Measurements from ENCODE around the gene SNX11.

Gene SNX11

DNA sequence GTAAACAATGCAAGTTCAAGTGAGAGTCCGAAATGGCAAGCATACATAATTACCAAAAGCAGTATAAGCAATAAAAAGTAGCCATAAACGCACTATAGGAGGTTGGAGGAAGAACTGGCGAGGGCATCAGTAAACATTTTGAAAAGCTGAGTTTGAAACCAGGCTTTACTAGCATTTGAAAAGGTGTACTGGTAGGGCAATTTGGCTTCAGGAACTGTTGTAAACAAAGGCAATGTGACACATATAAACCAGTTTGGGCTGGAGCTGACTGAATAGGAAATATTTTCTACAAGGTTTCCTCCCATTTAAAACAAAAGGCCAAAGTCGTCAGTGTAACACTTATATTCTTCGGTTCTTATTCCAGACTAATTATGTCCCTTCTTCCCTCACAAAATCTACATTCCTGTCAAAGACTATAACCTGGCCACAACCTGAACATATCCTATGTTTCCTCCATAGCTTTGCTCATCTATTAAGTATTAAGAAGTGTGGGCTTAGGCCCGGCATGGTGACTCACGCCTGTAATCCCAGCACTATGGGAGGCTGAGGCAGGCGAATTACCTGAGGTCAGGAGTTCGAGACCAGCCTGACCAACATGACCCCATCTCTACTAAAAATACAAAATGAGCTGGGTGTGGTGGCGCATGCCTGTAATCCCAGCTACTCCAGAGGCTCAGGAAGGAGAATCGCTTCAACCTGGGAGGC is 14.1 kb upstream of the SNX11 start:
- DNase-seq (ENCODE audit: low read depth), result no peak
- TF ChIP-seq POLR2A (IDR thresholded peaks at IDR 0.05; ENCODE audit: extremely low read depth, insufficient read length), result no peak
- TF ChIP-seq, protein P1, sequence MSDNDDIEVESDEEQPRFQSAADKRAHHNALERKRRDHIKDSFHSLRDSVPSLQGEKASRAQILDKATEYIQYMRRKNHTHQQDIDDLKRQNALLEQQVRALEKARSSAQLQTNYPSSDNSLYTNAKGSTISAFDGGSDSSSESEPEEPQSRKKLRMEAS (IDR thresholded peaks at IDR 0.05; ENCODE audit: low read depth, low read length), result no peak
- no peak for TF ChIP-seq MYC (IDR thresholded peaks at IDR 0.05; ENCODE audit: low read depth, low read length)
- TF ChIP-seq, protein P2, sequence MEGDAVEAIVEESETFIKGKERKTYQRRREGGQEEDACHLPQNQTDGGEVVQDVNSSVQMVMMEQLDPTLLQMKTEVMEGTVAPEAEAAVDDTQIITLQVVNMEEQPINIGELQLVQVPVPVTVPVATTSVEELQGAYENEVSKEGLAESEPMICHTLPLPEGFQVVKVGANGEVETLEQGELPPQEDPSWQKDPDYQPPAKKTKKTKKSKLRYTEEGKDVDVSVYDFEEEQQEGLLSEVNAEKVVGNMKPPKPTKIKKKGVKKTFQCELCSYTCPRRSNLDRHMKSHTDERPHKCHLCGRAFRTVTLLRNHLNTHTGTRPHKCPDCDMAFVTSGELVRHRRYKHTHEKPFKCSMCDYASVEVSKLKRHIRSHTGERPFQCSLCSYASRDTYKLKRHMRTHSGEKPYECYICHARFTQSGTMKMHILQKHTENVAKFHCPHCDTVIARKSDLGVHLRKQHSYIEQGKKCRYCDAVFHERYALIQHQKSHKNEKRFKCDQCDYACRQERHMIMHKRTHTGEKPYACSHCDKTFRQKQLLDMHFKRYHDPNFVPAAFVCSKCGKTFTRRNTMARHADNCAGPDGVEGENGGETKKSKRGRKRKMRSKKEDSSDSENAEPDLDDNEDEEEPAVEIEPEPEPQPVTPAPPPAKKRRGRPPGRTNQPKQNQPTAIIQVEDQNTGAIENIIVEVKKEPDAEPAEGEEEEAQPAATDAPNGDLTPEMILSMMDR (IDR thresholded peaks at IDR 0.05; ENCODE audit: low read depth, low read length), result no peak
- H3K4me3 ChIP-seq (ENCODE audit: low read depth, low read length), result no peak overlapping the region

DNA sequence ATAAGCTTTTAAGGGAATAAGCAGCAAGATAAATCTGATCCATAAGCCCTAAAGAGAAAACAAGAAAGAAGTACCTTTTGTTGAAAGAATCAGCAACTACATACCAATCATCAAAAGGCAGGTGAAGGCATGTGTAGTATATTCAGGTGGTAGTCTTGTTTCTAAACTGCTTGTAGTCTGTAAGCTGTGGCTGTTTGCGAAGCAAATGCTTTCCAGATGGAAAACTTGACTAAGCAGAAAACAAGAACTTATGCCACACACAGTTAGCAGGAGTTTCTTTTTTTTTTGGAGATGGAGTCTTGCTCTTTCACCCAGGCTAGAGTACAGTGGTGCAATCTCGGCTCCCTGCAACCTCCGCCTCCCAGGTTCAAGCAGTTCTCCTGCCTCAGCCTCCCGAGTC is 12.0 kb upstream of the SNX11 start:
- TF ChIP-seq POLR2A (IDR thresholded peaks at IDR 0.05; ENCODE audit: extremely low read depth, insufficient read length) (no peak), MYC (IDR thresholded peaks at IDR 0.05; ENCODE audit: low read depth, low read length) (no peak)
- TF ChIP-seq, protein P2 (IDR thresholded peaks at IDR 0.05; ENCODE audit: low read depth, low read length), result no peak
- TF ChIP-seq, protein P1 (IDR thresholded peaks at IDR 0.05; ENCODE audit: low read depth, low read length), result no peak
- no peak overlapping the region for H3K4me3 ChIP-seq (ENCODE audit: low read depth, low read length)
- no peak for DNase-seq (ENCODE audit: low read depth)

DNA sequence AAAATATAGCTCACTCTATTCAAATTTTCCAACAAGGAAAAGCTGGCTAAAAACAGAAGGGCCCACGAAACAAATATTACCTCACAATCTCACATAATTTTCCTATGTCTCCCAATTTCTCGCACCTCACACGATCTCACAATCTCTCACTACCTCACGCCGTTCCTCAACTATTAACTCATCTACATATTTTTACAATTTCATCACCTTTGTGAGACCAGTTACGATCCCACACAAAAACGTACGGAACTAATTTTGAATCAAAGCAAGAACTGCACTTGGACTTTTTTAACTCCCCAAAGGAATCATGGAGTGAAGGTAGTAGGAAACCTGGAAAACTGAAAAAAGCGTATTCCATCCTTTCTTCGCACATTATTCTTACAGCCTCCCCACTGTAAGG is 7.4 kb upstream of the SNX11 start:
- TF ChIP-seq MYC (IDR thresholded peaks at IDR 0.05; ENCODE audit: low read depth, low read length) (no peak), POLR2A (IDR thresholded peaks at IDR 0.05; ENCODE audit: extremely low read depth, insufficient read length) (no peak)
- TF ChIP-seq, protein P2 (IDR thresholded peaks at IDR 0.05; ENCODE audit: low read depth, low read length), result no peak
- TF ChIP-seq, protein P1 (IDR thresholded peaks at IDR 0.05; ENCODE audit: low read depth, low read length), result no peak
- no peak for DNase-seq (ENCODE audit: low read depth)
- H3K4me3 ChIP-seq (ENCODE audit: low read depth, low read length), result peak overlapping the region; percentile 76

DNA sequence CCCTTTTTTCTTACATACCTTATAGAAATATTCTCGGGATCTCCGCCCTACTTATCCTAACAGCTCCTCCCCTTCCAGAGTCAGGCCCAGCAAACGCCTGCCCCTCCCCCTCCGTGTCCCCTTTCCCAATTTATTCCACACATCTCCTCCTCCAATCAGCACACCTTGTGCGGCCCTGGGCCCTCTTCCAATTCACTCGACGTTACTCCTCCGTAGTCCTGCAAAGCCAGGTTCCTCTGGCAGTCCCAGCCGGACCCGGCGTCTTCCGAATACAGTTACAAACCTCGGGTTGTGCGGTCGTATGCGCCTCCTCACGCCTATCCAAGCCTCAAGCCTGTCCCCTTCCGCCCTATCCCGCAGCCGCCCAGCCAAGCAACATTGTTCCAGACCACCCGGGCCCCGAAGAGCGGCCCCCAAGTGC is 7.0 kb upstream of the SNX11 start:
- no peak for DNase-seq (ENCODE audit: low read depth)
- TF ChIP-seq, protein P2 (IDR thresholded peaks at IDR 0.05; ENCODE audit: low read depth, low read length), result no peak
- TF ChIP-seq, protein P1 (IDR thresholded peaks at IDR 0.05; ENCODE audit: low read depth, low read length), result no peak
- no peak for TF ChIP-seq MYC (IDR thresholded peaks at IDR 0.05; ENCODE audit: low read depth, low read length)
- no peak for TF ChIP-seq POLR2A (IDR thresholded peaks at IDR 0.05; ENCODE audit: extremely low read depth, insufficient read length)
- peak overlapping the region; percentile 76 for H3K4me3 ChIP-seq (ENCODE audit: low read depth, low read length)

DNA sequence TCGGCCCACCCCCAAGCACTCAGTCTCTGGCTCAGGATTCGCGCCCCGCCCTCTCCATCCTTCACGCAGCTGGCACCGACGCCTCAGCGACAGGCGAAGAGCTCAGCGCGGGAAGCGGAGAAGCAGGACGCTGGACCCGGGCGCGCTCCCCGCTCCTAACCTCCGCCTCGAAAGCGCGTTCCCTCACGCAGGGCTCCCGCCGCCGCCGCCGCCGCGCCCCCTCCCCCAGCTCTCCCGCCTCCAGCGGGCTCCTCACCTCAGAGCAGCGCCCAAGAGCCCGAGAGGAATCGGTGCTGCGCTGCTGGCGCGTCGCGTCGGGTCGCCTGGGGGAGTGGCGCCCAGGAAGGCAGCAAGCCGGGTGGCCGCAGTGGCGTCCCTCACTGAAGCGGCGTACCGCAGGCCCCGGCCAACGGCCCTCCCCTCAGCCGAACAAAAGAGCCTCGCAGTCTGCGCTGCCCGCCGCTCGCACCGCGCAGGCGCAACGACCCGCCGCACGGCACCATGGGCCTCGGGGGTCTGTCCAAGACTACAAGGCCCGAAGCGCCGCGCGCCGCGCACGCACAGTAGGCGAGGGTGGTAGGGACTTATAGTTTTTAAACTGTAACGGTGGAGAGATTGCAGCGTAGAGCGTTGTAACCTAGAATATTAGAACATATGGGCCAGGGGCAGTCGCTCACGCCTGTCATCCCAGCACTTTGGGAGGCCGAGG is 6.4 kb upstream of the SNX11 start, which contains the start of gene CBX1:
TSS of gene CBX1 (minus strand) at position 467 of the 709 bp plus-strand sequence. CDS start 24,474 bp downstream, outside the sequence.
- TF ChIP-seq MYC (IDR thresholded peaks at IDR 0.05; ENCODE audit: low read depth, low read length), result peak; percentile 42; the same call in 1 of the 2 replicates
- TF ChIP-seq, protein P1 (IDR thresholded peaks at IDR 0.05; ENCODE audit: low read depth, low read length), result no peak
- no peak for TF ChIP-seq POLR2A (IDR thresholded peaks at IDR 0.05; ENCODE audit: extremely low read depth, insufficient read length)
- TF ChIP-seq, protein P2 (IDR thresholded peaks at IDR 0.05; ENCODE audit: low read depth, low read length), result no peak

More for the DNA sequence above, 6.4 kb upstream of the SNX11 start, which contains the start of gene CBX1:
- peak within 1 kb of the TSS; percentile 76 for H3K4me3 ChIP-seq (ENCODE audit: low read depth, low read length)
- peak; percentile 98 for DNase-seq (ENCODE audit: low read depth)
